Measurements from ENCODE around the gene PCDHA7. TPM values are rescaled to one million over a fixed set of nuclear protein-coding genes. Genes with fewer than 3 reads are reported as not detected.

PCDHA7 gene
- total and polyA plus RNA-seq, 2 of the 4 experiments (the other 2 are of a cell fraction), result 0.10 to 0.18 TPM

GRCh38 chr5:140827704-140828361 is 6.2 kb upstream of the PCDHA7 start, which contains the start of gene PCDHA6:
TSS of gene PCDHA6 (plus strand) at chr5:140827960. CDS start at chr5:140828092, 132 bp downstream.
- no peaks in the 10 kb centered on the region for H3K9me1 ChIP-seq (ENCODE audit: insufficient read depth, low read length)
- no peak within 1 kb of the TSS for H4K5ac ChIP-seq (ENCODE audit: low read depth, low read length)
- no peak within 1 kb of the TSS for H3K4me2 ChIP-seq (ENCODE audit: low read depth, low read length)
- H3K9me3 ChIP-seq (ENCODE audit: control insufficient read depth, insufficient read depth, low read length), result peaks cover 13% of the 10 kb centered on the region
- no peak within 1 kb of the TSS for H2AK5ac ChIP-seq (ENCODE audit: low read depth, low read length)
- no peak within 1 kb of the TSS for H2BK120ac ChIP-seq (ENCODE audit: low read depth, low read length)
- no peak within 1 kb of the TSS for H3K4ac ChIP-seq (ENCODE audit: low read depth, low read length)
- H3K4me3 ChIP-seq (ENCODE audit: insufficient read depth, low read depth, low read length), result no peak within 1 kb of the TSS
- H2AK9ac ChIP-seq (replicated peaks; ENCODE audit: low read depth, low read length, poor library complexity), result no peak within 1 kb of the TSS
- no peak within 1 kb of the TSS for H3K23ac ChIP-seq (ENCODE audit: low read depth, low read length)
- H3K79me1 ChIP-seq (ENCODE audit: low read depth in 1 of 2, low read length in 2 of 2), result no peaks in the 10 kb centered on the region
- H3K4me1 ChIP-seq (ENCODE audit: control insufficient read depth, insufficient read depth, low read length), result no peaks in the 10 kb centered on the region
- H4K20me1 ChIP-seq (ENCODE audit: insufficient read depth, low read length), result no peaks in the 10 kb centered on the region
- no peak for ATAC-seq (ENCODE audit: low read depth)
- H4K8ac ChIP-seq (ENCODE audit: low read depth in 2 of 2, low read length in 2 of 2), result no peak within 1 kb of the TSS
- DNase-seq, result no peak
- H2BK15ac ChIP-seq (ENCODE audit: low read depth, low read length), result no peak within 1 kb of the TSS
- H2BK20ac ChIP-seq (ENCODE audit: low read depth, low read length), result no peak within 1 kb of the TSS
- H4K91ac ChIP-seq (ENCODE audit: insufficient read depth, low read depth, low read length), result no peak within 1 kb of the TSS
- TF ChIP-seq, protein P1, sequence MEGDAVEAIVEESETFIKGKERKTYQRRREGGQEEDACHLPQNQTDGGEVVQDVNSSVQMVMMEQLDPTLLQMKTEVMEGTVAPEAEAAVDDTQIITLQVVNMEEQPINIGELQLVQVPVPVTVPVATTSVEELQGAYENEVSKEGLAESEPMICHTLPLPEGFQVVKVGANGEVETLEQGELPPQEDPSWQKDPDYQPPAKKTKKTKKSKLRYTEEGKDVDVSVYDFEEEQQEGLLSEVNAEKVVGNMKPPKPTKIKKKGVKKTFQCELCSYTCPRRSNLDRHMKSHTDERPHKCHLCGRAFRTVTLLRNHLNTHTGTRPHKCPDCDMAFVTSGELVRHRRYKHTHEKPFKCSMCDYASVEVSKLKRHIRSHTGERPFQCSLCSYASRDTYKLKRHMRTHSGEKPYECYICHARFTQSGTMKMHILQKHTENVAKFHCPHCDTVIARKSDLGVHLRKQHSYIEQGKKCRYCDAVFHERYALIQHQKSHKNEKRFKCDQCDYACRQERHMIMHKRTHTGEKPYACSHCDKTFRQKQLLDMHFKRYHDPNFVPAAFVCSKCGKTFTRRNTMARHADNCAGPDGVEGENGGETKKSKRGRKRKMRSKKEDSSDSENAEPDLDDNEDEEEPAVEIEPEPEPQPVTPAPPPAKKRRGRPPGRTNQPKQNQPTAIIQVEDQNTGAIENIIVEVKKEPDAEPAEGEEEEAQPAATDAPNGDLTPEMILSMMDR (conservative IDR thresholded peaks at IDR 0.05; ENCODE audit: low read depth, low read length), result no peak
- TF ChIP-seq USF2 (IDR thresholded peaks at IDR 0.05; ENCODE audit: low read depth, low read length), result no peak
- TF ChIP-seq, protein P2, sequence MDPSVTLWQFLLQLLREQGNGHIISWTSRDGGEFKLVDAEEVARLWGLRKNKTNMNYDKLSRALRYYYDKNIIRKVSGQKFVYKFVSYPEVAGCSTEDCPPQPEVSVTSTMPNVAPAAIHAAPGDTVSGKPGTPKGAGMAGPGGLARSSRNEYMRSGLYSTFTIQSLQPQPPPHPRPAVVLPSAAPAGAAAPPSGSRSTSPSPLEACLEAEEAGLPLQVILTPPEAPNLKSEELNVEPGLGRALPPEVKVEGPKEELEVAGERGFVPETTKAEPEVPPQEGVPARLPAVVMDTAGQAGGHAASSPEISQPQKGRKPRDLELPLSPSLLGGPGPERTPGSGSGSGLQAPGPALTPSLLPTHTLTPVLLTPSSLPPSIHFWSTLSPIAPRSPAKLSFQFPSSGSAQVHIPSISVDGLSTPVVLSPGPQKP (IDR thresholded peaks at IDR 0.05; ENCODE audit: borderline replicate concordance, low read depth, low read length), result no peak
- TF ChIP-seq MAFK (IDR thresholded peaks at IDR 0.05; ENCODE audit: low read depth, low read length), result no peak
- no peak for TF ChIP-seq RCOR1 (IDR thresholded peaks at IDR 0.05; ENCODE audit: insufficient replicate concordance, low read length)
- TF ChIP-seq FOS (IDR thresholded peaks at IDR 0.05; ENCODE audit: low read depth, low read length), result no peak
- no peak for TF ChIP-seq RFX5 (IDR thresholded peaks at IDR 0.05; ENCODE audit: low read depth, low read length)
- no peak for TF ChIP-seq RAD21 (IDR thresholded peaks at IDR 0.05; ENCODE audit: low read length)
- no peak for TF ChIP-seq SMC3 (IDR thresholded peaks at IDR 0.05; ENCODE audit: low read depth, low read length)
- whole genome bisulfite sequencing, 2 experiments (ENCODE audit: extremely low coverage in 2 of 2, insufficient read length in 1 of 2), result 20% methylated on average over 3 of the region's 27 CpGs; no CpG with 5 or more reads in 1 of the 2 experiments
- no peak within 1 kb of the TSS for H3K27ac ChIP-seq (ENCODE audit: insufficient read depth, low read length)
- in situ Hi-C loops (cut with MboI; ENCODE audit: low sequenced_read_pairs) (no loop called here), dilution Hi-C loops (cut with HindIII; ENCODE audit: low sequenced_read_pairs, unreplicated experiment) (no loop called here), intact Hi-C loops (cut with micrococcal nuclease) (no loop called here)
- POLR2A ChIA-PET (ENCODE audit: unreplicated experiment), result no interaction called here
- BruUV-seq (replicated peaks), result no TSS peak
- CTCF ChIA-PET, result no interaction called here
- H3K27me3 ChIP-seq (ENCODE audit: control insufficient read depth, insufficient read depth, low read length), result no peaks in the 10 kb centered on the region
- no peak within 1 kb of the TSS for H3K18ac ChIP-seq (ENCODE audit: low read depth, low read length)
- H3K56ac ChIP-seq (ENCODE audit: extremely low read depth, insufficient read depth, low read length), result no peak within 1 kb of the TSS
- no peak within 1 kb of the TSS for H3K14ac ChIP-seq (replicated peaks; ENCODE audit: low read depth, low read length)
- H2AFZ ChIP-seq (replicated peaks; ENCODE audit: low read length, poor library complexity), result no peak within 1 kb of the TSS
- H2BK5ac ChIP-seq (ENCODE audit: low read depth, low read length, poor library complexity, severe bottlenecking), result no peak within 1 kb of the TSS
- no peaks in the 10 kb centered on the region for H3K36me3 ChIP-seq (ENCODE audit: control insufficient read depth, insufficient read depth, low read length)
- no peak within 1 kb of the TSS for H3K9ac ChIP-seq (ENCODE audit: low read depth, low read length)

All from IMR-90 (cell line).